ENCODE results near the gene ENTPD1.

Gene ENTPD1

GRCh38 chr10:95864906-95865813 lies 109.2 kb downstream of the ENTPD1 start:
- no peak overlapping the region for H3K27ac ChIP-seq (ENCODE audit: extremely low read depth, low read depth, low read length)
- peaks cover 0 to 8% of the 10 kb centered on the region in 2 experiments; a peak in 1 of 3 replicates for H3K36me3 ChIP-seq (ENCODE audit: control insufficient read depth in 2 of 2, insufficient read depth in 1 of 2, low read length in 2 of 2)
- H3K4me1 ChIP-seq (ENCODE audit: control insufficient read depth, insufficient read depth, low read length), result no peaks in the 10 kb centered on the region
- POLR2A ChIA-PET, result no interaction called here
- TF ChIP-seq ZNF664 (tag by site-specific recombination; IDR thresholded peaks at IDR 0.05) (no peak), ZNF184 (tag by site-specific recombination; IDR thresholded peaks at IDR 0.05) (no peak), ZNF335 (tag by site-specific recombination; conservative IDR thresholded peaks at IDR 0.05) (0 out of 2 replicates have a peak, but pooled peaks have one; percentile 24), ZNF146 (tag by site-specific recombination; IDR thresholded peaks at IDR 0.05) (no peak), ZNF791 (tag by site-specific recombination; IDR thresholded peaks at IDR 0.05) (no peak), ZNF654 (tag by site-specific recombination; IDR thresholded peaks at IDR 0.05; ENCODE audit: low read depth) (peak; percentile 54), ZNF777 (tag by site-specific recombination; IDR thresholded peaks at IDR 0.05; ENCODE audit: borderline replicate concordance) (no peak), TCF7L2 (IDR thresholded peaks at IDR 0.05; ENCODE audit: borderline replicate concordance, low read depth, low read length) (no peak), ZNF2 (tag by site-specific recombination; IDR thresholded peaks at IDR 0.05) (peak; percentile 30; the same call in 1 of the 2 replicates), ZNF26 (tag by site-specific recombination; IDR thresholded peaks at IDR 0.05) (no peak), ZNF660 (tag by site-specific recombination; IDR thresholded peaks at IDR 0.05) (peak; percentile 62; the same call in 1 of the 2 replicates), GLIS1 (tag by site-specific recombination; IDR thresholded peaks at IDR 0.05) (no peak), ZBTB17 (tag by site-specific recombination; IDR thresholded peaks at IDR 0.05) (0 out of 2 replicates have a peak, but pooled peaks have one; percentile 30)
- TF ChIP-seq, protein P1, sequence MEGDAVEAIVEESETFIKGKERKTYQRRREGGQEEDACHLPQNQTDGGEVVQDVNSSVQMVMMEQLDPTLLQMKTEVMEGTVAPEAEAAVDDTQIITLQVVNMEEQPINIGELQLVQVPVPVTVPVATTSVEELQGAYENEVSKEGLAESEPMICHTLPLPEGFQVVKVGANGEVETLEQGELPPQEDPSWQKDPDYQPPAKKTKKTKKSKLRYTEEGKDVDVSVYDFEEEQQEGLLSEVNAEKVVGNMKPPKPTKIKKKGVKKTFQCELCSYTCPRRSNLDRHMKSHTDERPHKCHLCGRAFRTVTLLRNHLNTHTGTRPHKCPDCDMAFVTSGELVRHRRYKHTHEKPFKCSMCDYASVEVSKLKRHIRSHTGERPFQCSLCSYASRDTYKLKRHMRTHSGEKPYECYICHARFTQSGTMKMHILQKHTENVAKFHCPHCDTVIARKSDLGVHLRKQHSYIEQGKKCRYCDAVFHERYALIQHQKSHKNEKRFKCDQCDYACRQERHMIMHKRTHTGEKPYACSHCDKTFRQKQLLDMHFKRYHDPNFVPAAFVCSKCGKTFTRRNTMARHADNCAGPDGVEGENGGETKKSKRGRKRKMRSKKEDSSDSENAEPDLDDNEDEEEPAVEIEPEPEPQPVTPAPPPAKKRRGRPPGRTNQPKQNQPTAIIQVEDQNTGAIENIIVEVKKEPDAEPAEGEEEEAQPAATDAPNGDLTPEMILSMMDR (tag by site-specific recombination; IDR thresholded peaks at IDR 0.05), result 0 out of 2 replicates have a peak, but pooled peaks have one; percentile 32
- TF ChIP-seq, protein P2, sequence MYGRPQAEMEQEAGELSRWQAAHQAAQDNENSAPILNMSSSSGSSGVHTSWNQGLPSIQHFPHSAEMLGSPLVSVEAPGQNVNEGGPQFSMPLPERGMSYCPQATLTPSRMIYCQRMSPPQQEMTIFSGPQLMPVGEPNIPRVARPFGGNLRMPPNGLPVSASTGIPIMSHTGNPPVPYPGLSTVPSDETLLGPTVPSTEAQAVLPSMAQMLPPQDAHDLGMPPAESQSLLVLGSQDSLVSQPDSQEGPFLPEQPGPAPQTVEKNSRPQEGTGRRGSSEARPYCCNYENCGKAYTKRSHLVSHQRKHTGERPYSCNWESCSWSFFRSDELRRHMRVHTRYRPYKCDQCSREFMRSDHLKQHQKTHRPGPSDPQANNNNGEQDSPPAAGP (tag by site-specific recombination; IDR thresholded peaks at IDR 0.05), result no peak
- TF ChIP-seq, protein P3, sequence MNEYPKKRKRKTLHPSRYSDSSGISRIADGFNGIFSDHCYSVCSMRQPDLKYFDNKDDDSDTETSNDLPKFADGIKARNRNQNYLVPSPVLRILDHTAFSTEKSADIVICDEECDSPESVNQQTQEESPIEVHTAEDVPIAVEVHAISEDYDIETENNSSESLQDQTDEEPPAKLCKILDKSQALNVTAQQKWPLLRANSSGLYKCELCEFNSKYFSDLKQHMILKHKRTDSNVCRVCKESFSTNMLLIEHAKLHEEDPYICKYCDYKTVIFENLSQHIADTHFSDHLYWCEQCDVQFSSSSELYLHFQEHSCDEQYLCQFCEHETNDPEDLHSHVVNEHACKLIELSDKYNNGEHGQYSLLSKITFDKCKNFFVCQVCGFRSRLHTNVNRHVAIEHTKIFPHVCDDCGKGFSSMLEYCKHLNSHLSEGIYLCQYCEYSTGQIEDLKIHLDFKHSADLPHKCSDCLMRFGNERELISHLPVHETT (tag by site-specific recombination; IDR thresholded peaks at IDR 0.05), result no peak
- CTCF ChIA-PET, result interaction anchor here (0.6 to 2.4 kb wide), 18 partner anchors 15 to 491 kb away, joined by 3 to 9 read pairs (median 3); partner anchors contain the start of gene TCTN3
- H3K9me3 ChIP-seq (ENCODE audit: control insufficient read depth, insufficient read depth, low read depth, low read length), result no peaks in the 10 kb centered on the region
- no peak overlapping the region for H3K4me3 ChIP-seq (ENCODE audit: low read depth, low read length)

DNA sequence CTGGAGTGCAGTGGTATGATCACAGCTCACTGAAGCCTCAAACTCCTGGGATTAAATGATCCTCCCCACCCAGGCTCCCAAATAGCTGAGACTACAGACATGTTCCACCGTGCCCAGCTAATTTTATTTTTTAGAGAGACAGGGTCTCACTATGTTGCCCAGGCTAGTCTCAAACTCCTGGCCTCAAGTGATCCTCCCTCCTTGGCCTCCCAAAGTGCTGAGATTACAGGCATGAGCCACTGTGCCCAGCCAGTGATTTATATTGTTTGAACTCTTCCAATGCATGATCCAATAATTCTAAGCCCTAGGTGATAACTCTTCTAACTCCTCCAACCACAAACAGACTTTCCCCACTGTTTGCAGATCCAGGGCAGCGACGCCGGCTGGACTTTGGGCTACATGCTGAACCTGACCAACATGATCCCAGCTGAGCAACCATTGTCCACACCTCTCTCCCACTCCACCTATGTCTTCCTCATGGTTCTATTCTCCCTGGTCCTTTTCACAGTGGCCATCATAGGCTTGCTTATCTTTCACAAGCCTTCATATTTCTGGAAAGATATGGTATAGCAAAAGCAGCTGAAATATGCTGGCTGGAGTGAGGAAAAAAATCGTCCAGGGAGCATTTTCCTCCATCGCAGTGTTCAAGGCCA lies 110.0 kb downstream of the ENTPD1 start:
- POLR2A ChIA-PET, result no interaction called here
- CTCF ChIA-PET, result interaction anchor here (0.7 to 2.4 kb wide), 6 partner anchors 9 to 197 kb away, joined by 3 to 9 read pairs (median 4); partner anchors contain the start of gene TCTN3
- Histone ChIP-seq H3K36me3 (ENCODE audit: control insufficient read depth in 2 of 2, insufficient read depth in 1 of 2, low read length in 2 of 2) (peaks cover 0 to 12% of the 10 kb centered on the region in 2 experiments; a peak in 1 of 3 replicates), H3K27ac (ENCODE audit: extremely low read depth, low read depth, low read length) (no peak overlapping the region), H3K4me3 (ENCODE audit: low read depth, low read length) (no peak overlapping the region), H3K4me1 (ENCODE audit: control insufficient read depth, insufficient read depth, low read length) (no peaks in the 10 kb centered on the region), H3K9me3 (ENCODE audit: control insufficient read depth, insufficient read depth, low read depth, low read length) (no peaks in the 10 kb centered on the region)
- no peak for TF ChIP-seq ZNF561 (tag by site-specific recombination; IDR thresholded peaks at IDR 0.05; ENCODE audit: borderline replicate concordance)
- TF ChIP-seq OVOL3 (tag by site-specific recombination; IDR thresholded peaks at IDR 0.05), result no peak
- TF ChIP-seq ZSCAN16 (tag by site-specific recombination; IDR thresholded peaks at IDR 0.05), result no peak

Data from HEK293 (cell line).